ENCODE results near the gene TENM4.

DNA sequence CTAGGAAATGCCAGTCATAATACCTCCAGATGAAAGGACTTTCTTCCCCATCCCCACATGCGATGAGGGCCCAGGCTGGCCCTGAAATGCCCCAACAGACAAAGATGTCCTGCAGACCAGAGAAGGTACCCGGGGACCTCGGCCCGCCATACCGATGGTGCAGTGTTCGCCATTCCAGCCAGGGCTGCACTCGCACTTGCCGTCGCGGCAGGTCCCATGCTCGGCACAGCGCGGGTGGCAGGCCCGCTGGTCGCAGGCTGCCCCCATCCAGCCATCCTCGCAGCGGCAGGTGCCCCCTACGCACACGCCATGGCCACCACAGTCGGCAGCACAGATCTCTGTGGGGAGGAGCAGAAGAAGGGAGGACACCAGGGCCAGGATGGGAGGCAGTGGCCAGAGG, 654.1 kb downstream of the TENM4 start:
- TF ChIP-seq, protein P1, sequence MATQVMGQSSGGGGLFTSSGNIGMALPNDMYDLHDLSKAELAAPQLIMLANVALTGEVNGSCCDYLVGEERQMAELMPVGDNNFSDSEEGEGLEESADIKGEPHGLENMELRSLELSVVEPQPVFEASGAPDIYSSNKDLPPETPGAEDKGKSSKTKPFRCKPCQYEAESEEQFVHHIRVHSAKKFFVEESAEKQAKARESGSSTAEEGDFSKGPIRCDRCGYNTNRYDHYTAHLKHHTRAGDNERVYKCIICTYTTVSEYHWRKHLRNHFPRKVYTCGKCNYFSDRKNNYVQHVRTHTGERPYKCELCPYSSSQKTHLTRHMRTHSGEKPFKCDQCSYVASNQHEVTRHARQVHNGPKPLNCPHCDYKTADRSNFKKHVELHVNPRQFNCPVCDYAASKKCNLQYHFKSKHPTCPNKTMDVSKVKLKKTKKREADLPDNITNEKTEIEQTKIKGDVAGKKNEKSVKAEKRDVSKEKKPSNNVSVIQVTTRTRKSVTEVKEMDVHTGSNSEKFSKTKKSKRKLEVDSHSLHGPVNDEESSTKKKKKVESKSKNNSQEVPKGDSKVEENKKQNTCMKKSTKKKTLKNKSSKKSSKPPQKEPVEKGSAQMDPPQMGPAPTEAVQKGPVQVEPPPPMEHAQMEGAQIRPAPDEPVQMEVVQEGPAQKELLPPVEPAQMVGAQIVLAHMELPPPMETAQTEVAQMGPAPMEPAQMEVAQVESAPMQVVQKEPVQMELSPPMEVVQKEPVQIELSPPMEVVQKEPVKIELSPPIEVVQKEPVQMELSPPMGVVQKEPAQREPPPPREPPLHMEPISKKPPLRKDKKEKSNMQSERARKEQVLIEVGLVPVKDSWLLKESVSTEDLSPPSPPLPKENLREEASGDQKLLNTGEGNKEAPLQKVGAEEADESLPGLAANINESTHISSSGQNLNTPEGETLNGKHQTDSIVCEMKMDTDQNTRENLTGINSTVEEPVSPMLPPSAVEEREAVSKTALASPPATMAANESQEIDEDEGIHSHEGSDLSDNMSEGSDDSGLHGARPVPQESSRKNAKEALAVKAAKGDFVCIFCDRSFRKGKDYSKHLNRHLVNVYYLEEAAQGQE (IDR thresholded peaks at IDR 0.05; ENCODE audit: low read depth) = no peak
- TF ChIP-seq CREB1 (IDR thresholded peaks at IDR 0.05; ENCODE audit: low read depth) (no peak), TAF1 (IDR thresholded peaks at IDR 0.05; ENCODE audit: low read depth) (no peak), NFIC (IDR thresholded peaks at IDR 0.05) (no peak), TCF12 (IDR thresholded peaks at IDR 0.05; ENCODE audit: low read depth) (no peak), EP300 (IDR thresholded peaks at IDR 0.05; ENCODE audit: borderline replicate concordance) (no peak), ZBTB7A (IDR thresholded peaks at IDR 0.05; ENCODE audit: low read depth) (no peak), CEBPB (IDR thresholded peaks at IDR 0.05) (no peak), EGR1 (IDR thresholded peaks at IDR 0.05) (no peak), FOXM1 (IDR thresholded peaks at IDR 0.05; ENCODE audit: borderline replicate concordance, low read depth) (no peak)
- TF ChIP-seq, protein P2, sequence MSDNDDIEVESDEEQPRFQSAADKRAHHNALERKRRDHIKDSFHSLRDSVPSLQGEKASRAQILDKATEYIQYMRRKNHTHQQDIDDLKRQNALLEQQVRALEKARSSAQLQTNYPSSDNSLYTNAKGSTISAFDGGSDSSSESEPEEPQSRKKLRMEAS (IDR thresholded peaks at IDR 0.05) = no peak
- TF ChIP-seq, protein P3, sequence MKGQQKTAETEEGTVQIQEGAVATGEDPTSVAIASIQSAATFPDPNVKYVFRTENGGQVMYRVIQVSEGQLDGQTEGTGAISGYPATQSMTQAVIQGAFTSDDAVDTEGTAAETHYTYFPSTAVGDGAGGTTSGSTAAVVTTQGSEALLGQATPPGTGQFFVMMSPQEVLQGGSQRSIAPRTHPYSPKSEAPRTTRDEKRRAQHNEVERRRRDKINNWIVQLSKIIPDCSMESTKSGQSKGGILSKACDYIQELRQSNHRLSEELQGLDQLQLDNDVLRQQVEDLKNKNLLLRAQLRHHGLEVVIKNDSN (IDR thresholded peaks at IDR 0.05) = no peak

Data from Ishikawa (cell line).